Mesendoderm (in vitro differentiated cells): ENCODE results near the gene MRPL33.
A peak's percentile ranks its signal among the peaks of the same experiment; 100 is the strongest.

Experiments used
- DNase-seq: peaks from one replicate; pipeline ENCODE4 v3.0.0; 2013
- H2AK5ac ChIP-seq: 2 replicates; pipeline ENCODE4 v1.6.1; 2013; ENCODE audit warnings: low read length, inconsistent platforms
- H2BK120ac ChIP-seq: 2 replicates; pipeline ENCODE4 v1.6.1; 2013; ENCODE audit warnings: low read depth, mild to moderate bottlenecking, low read length, moderate library complexity, mixed read lengths
- H2BK15ac ChIP-seq: replicated peaks from 2 replicates; pipeline ENCODE4 v1.6.1; 2013; ENCODE audit warnings: low read depth, mild to moderate bottlenecking, moderate library complexity
- H2BK5ac ChIP-seq: 2 replicates; pipeline ENCODE4 v1.6.1; 2013; ENCODE audit warnings: low read length, inconsistent platforms
- H3K18ac ChIP-seq: 2 replicates; pipeline ENCODE4 v1.6.1; 2013; ENCODE audit warnings: mild to moderate bottlenecking, low read length, mixed read lengths
- H3K23ac ChIP-seq: one replicate; pipeline ENCODE4 v1.6.1; 2013; ENCODE audit warnings: low read length
- H3K27ac ChIP-seq: 2 replicates; pipeline ENCODE4 v1.5.1; 2013; ENCODE audit warnings: low read depth, mild to moderate bottlenecking, inconsistent platforms, low read length, moderate library complexity
- H3K27me3 ChIP-seq: 2 replicates; pipeline ENCODE4 v1.6.1; 2013; ENCODE audit warnings: low read length, control low read depth, mild to moderate bottlenecking, inconsistent platforms; ENCODE audit not compliant: insufficient read depth, poor library complexity
- H3K36me3 ChIP-seq: 2 replicates; pipeline ENCODE4 v1.6.1; 2013; ENCODE audit warnings: low read length, inconsistent platforms; ENCODE audit not compliant: control insufficient read depth, insufficient read depth
- H3K4ac ChIP-seq: one replicate; pipeline ENCODE4 v1.6.1; 2013; ENCODE audit warnings: low read depth, mild to moderate bottlenecking, low read length, moderate library complexity
- H3K4me1 ChIP-seq: 2 replicates; pipeline ENCODE4 v1.6.1; 2013; ENCODE audit warnings: low read depth, low read length, inconsistent platforms; ENCODE audit not compliant: control insufficient read depth
- H3K4me2 ChIP-seq: 2 replicates; pipeline ENCODE4 v1.6.1; 2013; ENCODE audit warnings: low read length
- H3K4me3 ChIP-seq: 2 replicates; pipeline ENCODE4 v1.5.1; 2013; ENCODE audit warnings: mild to moderate bottlenecking, low read length
- H3K56ac ChIP-seq: one replicate; pipeline ENCODE4 v1.6.1; 2013; ENCODE audit warnings: low read length
- H3K79me1 ChIP-seq: 2 replicates; pipeline ENCODE4 v1.6.1; 2013; ENCODE audit warnings: low read length, inconsistent platforms
- H3K79me2 ChIP-seq: 2 replicates; pipeline ENCODE4 v1.6.1; 2013; ENCODE audit warnings: mild to moderate bottlenecking, low read length; ENCODE audit not compliant: control insufficient read depth, insufficient read depth
- H3K9ac ChIP-seq: 2 replicates; pipeline ENCODE4 v1.6.1; 2013; ENCODE audit warnings: low read length, inconsistent platforms
- H4K5ac ChIP-seq: one replicate; pipeline ENCODE4 v1.6.1; 2013; ENCODE audit warnings: low read length
- H4K8ac ChIP-seq: one replicate; pipeline ENCODE4 v1.6.1; 2013; ENCODE audit warnings: low read depth, mild to moderate bottlenecking, control low read depth, low read length, moderate library complexity
- WGBS: extraction: QIAGEN DNeasy Blood & Tissue Kit; methylation state at CpG from one replicate; pipeline ENCODE4 v1.1.7; 2013; ENCODE audit warnings: low lambda C conversion rate, missing lambda C conversion rate; ENCODE audit not compliant: insufficient coverage; ENCODE audit errors: extremely low coverage; 5-methylcytosine and 5-hydroxymethylcytosine counted together

The MRPL33 gene

DNA sequence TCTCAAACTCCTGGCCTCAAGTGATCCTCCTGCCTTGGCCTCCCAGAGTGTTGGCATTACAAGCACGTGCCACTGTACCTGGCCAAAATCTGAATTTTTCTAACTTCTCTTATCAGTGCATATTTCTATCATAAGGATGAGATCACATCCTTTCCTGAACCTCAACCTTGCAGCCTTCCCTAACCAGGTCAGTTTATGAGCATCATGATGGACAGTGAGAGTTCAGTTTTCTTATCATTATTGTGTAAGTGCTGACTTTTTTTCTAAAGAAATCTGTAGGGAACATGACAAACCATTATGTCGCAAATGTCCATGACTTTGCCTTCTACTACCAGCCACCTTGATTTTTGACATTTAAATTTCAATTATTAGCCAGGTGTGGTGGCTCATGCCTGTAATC is 31.5 kb downstream of the MRPL33 start:
- Histone ChIP-seq H3K4me2 (no peak overlapping the region), H3K79me1 (no peaks in the 10 kb centered on the region), H3K23ac (no peak overlapping the region), H3K56ac (no peak overlapping the region), H2AK5ac (no peak overlapping the region), H3K4ac (no peak overlapping the region), H2BK120ac (no peak overlapping the region), H3K9ac (no peak overlapping the region), H3K4me1 (peaks cover 4% of the 10 kb centered on the region), H2BK5ac (no peak overlapping the region), H3K27ac (no peak overlapping the region), H4K8ac (no peak overlapping the region), H3K18ac (no peak overlapping the region), H3K4me3 (no peak overlapping the region), H3K36me3 (no peaks in the 10 kb centered on the region), H2BK15ac (no peak overlapping the region), H3K79me2 (no peaks in the 10 kb centered on the region), H3K27me3 (no peaks in the 10 kb centered on the region), H4K5ac (no peak overlapping the region)
- WGBS: no CpG with 5 or more reads among the region's 2 CpGs
- no peak for DNase-seq

- Histone ChIP-seq H3K4me2 (no peak overlapping the region), H3K18ac (no peak overlapping the region), H4K5ac (no peak overlapping the region), H2BK5ac (no peak overlapping the region), H3K36me3 (no peaks in the 10 kb centered on the region), H3K79me1 (no peaks in the 10 kb centered on the region), H3K4me3 (no peak overlapping the region), H2AK5ac (no peak overlapping the region), H4K8ac (no peak overlapping the region), H2BK120ac (no peak overlapping the region), H3K4ac (no peak overlapping the region), H3K56ac (no peak overlapping the region), H2BK15ac (no peak overlapping the region), H3K79me2 (no peaks in the 10 kb centered on the region), H3K9ac (no peak overlapping the region), H3K23ac (no peak overlapping the region), H3K27ac (no peak overlapping the region), H3K27me3 (no peaks in the 10 kb centered on the region), H3K4me1 (peaks cover 2% of the 10 kb centered on the region)
- DNase-seq: no peak
Observed at GRCh38 chr2:27804146-27804545, 32.6 kb downstream of the MRPL33 start.

GRCh38 chr2:27805180-27805579 is 33.7 kb downstream of the MRPL33 start:
- H3K23ac ChIP-seq: no peak overlapping the region
- DNase-seq: no peak
- no peaks in the 10 kb centered on the region for H3K4me1 ChIP-seq
- H2AK5ac ChIP-seq: no peak overlapping the region
- H3K36me3 ChIP-seq: no peaks in the 10 kb centered on the region
- H3K27me3 ChIP-seq: no peaks in the 10 kb centered on the region
- H3K79me1 ChIP-seq: no peaks in the 10 kb centered on the region
- H2BK15ac ChIP-seq: no peak overlapping the region
- H2BK5ac ChIP-seq: no peak overlapping the region
- H3K9ac ChIP-seq: no peak overlapping the region
- no peak overlapping the region for H3K4me3 ChIP-seq
- H3K56ac ChIP-seq: no peak overlapping the region
- no peak overlapping the region for H3K18ac ChIP-seq
- WGBS: no CpG with 5 or more reads among the region's 3 CpGs
- no peak overlapping the region for H3K4me2 ChIP-seq
- no peaks in the 10 kb centered on the region for H3K79me2 ChIP-seq
- H2BK120ac ChIP-seq: no peak overlapping the region
- H4K8ac ChIP-seq: no peak overlapping the region
- H3K4ac ChIP-seq: no peak overlapping the region
- no peak overlapping the region for H4K5ac ChIP-seq
- H3K27ac ChIP-seq: no peak overlapping the region

- Histone ChIP-seq H3K4me1 (no peaks in the 10 kb centered on the region), H2BK5ac (no peak overlapping the region), H4K8ac (no peak overlapping the region), H3K23ac (no peak overlapping the region), H3K18ac (no peak overlapping the region), H3K4ac (no peak overlapping the region), H3K79me1 (no peaks in the 10 kb centered on the region), H2AK5ac (no peak overlapping the region), H3K27ac (no peak overlapping the region), H3K4me2 (no peak overlapping the region), H3K9ac (no peak overlapping the region), H4K5ac (no peak overlapping the region), H3K27me3 (no peaks in the 10 kb centered on the region), H2BK120ac (no peak overlapping the region), H3K4me3 (no peak overlapping the region), H2BK15ac (no peak overlapping the region), H3K36me3 (no peaks in the 10 kb centered on the region), H3K79me2 (no peaks in the 10 kb centered on the region), H3K56ac (no peak overlapping the region)
- WGBS: no CpG with 5 or more reads among the region's 5 CpGs
- DNase-seq: no peak
Observed at GRCh38 chr2:27806311-27807059, 35.0 kb downstream of the MRPL33 start.

GRCh38 chr2:27807476-27807875 is 36.0 kb downstream of the MRPL33 start:
- no peak overlapping the region for H2BK15ac ChIP-seq
- no peak overlapping the region for H2AK5ac ChIP-seq
- H3K23ac ChIP-seq: no peak overlapping the region
- no peaks in the 10 kb centered on the region for H3K79me1 ChIP-seq
- no peaks in the 10 kb centered on the region for H3K79me2 ChIP-seq
- H3K4me3 ChIP-seq: no peak overlapping the region
- H3K4me1 ChIP-seq: no peaks in the 10 kb centered on the region
- no peak overlapping the region for H2BK5ac ChIP-seq
- no peak overlapping the region for H3K4me2 ChIP-seq
- H3K18ac ChIP-seq: no peak overlapping the region
- no peaks in the 10 kb centered on the region for H3K27me3 ChIP-seq
- H4K5ac ChIP-seq: no peak overlapping the region
- no peak overlapping the region for H3K9ac ChIP-seq
- no peak overlapping the region for H3K4ac ChIP-seq
- H2BK120ac ChIP-seq: no peak overlapping the region
- DNase-seq: peak; percentile 60
- H3K36me3 ChIP-seq: no peaks in the 10 kb centered on the region
- H3K56ac ChIP-seq: no peak overlapping the region
- no peak overlapping the region for H3K27ac ChIP-seq
- no CpG with 5 or more reads among the region's 4 CpGs for WGBS
- H4K8ac ChIP-seq: no peak overlapping the region

GRCh38 chr2:27808418-27808817 is 36.9 kb downstream of the MRPL33 start:
- H3K18ac ChIP-seq: no peak overlapping the region
- H3K79me2 ChIP-seq: no peaks in the 10 kb centered on the region
- H3K56ac ChIP-seq: no peak overlapping the region
- DNase-seq: no peak
- H3K79me1 ChIP-seq: no peaks in the 10 kb centered on the region
- H2BK15ac ChIP-seq: no peak overlapping the region
- H2BK120ac ChIP-seq: no peak overlapping the region
- no peaks in the 10 kb centered on the region for H3K4me1 ChIP-seq
- no peaks in the 10 kb centered on the region for H3K27me3 ChIP-seq
- no peak overlapping the region for H3K9ac ChIP-seq
- H2AK5ac ChIP-seq: no peak overlapping the region
- H3K36me3 ChIP-seq: no peaks in the 10 kb centered on the region
- H3K27ac ChIP-seq: no peak overlapping the region
- no peak overlapping the region for H3K4me2 ChIP-seq
- no peak overlapping the region for H2BK5ac ChIP-seq
- WGBS: no CpG with 5 or more reads among the region's 2 CpGs
- H3K23ac ChIP-seq: no peak overlapping the region
- H3K4me3 ChIP-seq: no peak overlapping the region
- H4K5ac ChIP-seq: no peak overlapping the region
- no peak overlapping the region for H4K8ac ChIP-seq
- no peak overlapping the region for H3K4ac ChIP-seq
